Activated CD8-positive, alpha-beta memory T cell treated with anti-CD3 and anti-CD28 coated beads for 48 hours (primary cell): ENCODE results near the gene TSC22D4.
A peak's percentile ranks its signal among the peaks of the same experiment; 100 is the strongest.
"Not testable (repeated sequence)": the region's sequence is repeated elsewhere in the genome, so short reads cannot be mapped to it uniquely, and the experiment has no call there.

Source experiments
- DNase-seq, 3 experiments: peaks; one replicate each; pipeline ENCODE4 v3.0.0-alpha.2; 2020; ENCODE audit warnings: low read depth in 2 of 3, low spot score in 2 of 3

TSC22D4 gene

DNA sequence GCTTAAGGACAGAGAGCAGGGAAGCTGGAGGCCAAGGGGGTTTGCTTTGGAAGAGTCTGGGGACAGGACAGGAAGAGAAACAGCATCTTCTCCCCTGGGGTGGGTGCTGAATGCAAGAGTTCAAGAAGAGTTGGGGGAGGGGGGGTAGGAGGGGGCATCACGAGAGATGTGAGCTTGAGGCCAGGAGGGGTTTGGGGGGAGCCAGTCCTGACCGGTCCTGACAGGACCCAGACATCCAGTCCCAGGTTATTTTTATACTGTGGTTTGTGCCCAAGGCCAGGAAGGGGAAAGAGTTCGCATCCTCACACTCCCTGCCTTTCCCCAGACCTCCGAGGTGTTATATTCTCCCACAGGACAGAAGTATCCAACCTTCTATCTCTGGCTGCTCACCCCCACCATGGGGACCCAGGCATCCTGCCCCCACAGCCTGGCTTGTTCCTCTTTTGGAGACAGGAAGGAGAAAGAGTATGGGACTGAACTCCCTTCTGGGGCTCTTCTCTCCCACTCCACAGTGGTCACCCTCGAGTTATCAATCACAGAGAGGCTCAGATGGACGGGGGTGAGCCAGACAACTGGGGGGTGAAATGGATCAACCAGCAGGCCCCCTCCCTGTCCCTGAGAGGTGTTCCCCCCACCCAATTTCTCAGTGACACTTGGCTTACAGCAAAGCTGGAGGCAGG is 2.8 kb downstream of the TSC22D4 start:
- no peak for DNase-seq

DNA sequence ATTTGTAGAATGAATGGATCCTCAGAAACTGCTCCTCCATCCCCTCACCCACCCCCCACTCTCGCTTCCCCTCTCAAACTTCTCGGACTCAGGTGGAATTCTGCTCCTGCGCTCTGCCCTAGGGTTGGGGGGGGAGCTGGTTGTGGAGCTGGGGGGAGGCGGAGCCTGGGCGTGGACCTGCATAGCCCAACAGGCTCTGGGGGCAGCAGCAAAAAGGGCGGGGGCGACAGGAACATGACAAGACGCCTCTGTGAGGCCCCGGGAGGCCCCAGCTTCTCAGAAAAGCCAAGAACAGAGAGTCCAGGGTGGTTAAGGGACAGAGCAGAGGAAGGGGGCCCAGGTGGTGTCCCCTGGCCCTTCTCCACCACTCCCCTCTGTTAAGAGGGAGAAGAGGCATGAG is 3.5 kb downstream of the TSC22D4 start:
- peak in 1 of 3 experiments; percentile 15 for DNase-seq

DNA sequence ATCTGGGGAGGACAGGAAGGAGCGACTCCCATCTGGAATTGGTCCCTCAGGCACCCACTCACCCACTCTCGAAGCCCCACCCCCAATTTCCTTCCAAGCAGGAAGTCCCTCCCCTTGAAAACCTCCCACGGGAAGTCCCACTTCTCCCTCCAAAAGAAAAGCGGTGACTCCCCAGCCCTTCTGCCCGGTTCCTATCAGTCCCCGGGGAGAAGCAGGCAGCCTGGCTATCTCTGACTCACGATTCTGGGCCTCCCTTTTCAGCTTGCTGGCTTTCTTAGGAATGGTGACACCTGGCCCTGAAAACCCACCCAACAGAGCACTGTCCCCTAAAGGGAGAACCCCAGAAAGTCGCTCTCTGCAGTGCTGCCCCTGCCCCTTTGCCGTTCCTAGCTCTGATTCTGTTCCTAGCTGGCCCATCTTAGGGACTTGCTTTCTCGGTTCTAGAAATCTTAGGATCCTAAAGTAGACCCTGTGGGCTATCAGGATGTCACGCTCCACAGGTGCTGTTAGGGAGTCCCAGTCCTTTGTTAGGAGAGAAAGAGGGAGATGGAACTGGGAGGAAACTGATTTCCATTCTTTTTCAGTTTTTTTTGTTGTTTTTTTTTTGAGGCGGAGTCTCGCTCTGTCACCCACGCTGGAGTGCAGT is 6.0 kb downstream of the TSC22D4 start:
- DNase-seq, result no peak

DNA sequence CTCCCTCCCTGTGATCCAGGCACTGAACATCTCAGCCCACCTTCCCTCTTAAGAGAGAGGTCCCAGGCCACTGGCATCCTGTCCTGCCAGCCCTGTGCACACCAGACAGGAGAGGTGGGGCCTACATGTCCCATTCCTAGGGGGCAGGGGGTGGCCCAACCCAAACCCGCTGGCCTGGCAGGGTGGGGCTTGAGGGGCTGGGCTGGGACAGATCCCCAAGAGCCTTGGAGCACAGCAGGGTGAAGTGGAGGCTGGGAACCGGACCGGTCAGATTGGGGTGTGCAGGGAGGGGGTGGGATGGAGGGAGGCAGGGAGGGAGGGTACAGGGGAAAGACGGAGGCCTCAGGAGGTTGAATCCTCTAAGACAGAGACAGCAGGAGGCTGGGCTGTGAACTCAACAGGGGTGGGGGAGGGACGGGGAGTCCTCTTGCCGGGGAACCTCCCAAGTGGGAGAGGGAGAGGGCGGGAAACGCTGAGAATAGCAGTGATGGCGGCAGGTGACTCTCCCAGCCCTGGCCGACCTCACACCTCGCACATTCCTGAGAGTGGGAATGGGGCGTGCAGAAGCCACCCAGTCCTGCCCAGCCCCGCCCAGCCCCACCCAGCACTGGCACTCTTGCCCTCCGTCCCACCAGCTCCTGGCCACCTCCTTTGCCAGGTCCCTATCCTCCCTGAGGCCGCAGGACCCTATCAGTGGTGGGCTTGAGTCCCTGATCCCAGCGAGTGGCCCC is 6.7 kb downstream of the TSC22D4 start:
- DNase-seq, result no peak

DNA sequence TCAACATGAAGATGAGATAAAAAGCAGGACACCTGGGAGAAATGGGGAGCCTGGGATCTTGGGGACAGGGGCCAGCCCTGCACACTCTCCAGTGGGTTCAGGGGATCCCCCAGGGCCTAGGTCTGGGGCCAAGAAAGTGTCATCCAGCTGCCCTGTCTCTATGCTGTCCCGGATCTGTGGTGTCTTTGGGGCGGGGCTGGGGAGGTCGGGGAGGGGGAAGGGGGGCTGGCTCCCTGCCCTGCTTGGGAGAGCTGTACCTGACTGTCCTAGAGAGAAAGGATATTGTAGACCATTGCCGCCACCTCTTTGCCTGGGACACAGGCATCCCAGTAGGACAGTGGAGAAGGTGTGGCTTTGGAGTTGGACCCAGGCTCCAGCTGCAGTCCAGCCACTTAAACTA is 8.0 kb downstream of the TSC22D4 start:
- DNase-seq, result no peak

DNA sequence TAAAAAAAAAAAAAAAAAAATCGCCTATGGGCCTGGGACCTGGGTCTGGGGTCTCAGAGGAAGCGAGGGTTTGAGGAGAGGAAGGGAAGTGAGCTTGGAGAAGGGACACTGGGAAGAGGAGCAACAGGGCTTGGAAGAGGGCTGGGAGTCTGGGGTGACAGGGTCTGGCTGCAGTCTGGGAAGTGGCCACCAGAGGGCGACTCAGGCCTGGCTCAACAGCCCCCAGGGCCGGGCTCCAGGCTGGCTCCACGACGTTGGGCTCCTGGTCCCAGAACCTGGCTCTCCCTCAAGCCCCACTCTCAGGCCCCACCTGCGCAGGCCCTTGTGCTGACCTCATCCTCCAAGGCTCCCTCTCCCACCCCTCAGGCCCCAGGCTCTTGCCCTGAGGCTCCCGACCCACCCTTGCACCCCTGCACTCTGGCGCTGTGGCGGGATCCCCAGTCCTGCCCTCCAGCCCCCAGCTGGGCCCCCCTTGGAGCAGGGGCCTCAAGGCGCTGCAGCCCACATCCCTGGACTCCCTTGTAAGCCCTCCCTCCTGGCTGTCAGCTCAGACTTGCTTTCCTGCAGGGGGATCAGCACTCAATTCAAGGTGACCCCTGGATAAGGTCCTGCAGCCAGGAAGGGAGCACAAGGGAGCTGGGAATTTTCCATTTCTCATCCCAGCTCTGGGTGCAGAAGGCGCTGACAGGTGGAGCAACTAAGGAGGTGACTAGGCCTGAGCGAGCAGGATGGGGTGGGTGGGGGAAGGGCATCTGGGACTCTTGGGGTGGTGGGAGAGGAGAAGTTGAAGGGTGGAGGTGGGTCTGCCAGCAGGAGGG is 9.6 kb downstream of the TSC22D4 start:
- DNase-seq, result peak; percentile 53 to 87 (median 78)

DNA sequence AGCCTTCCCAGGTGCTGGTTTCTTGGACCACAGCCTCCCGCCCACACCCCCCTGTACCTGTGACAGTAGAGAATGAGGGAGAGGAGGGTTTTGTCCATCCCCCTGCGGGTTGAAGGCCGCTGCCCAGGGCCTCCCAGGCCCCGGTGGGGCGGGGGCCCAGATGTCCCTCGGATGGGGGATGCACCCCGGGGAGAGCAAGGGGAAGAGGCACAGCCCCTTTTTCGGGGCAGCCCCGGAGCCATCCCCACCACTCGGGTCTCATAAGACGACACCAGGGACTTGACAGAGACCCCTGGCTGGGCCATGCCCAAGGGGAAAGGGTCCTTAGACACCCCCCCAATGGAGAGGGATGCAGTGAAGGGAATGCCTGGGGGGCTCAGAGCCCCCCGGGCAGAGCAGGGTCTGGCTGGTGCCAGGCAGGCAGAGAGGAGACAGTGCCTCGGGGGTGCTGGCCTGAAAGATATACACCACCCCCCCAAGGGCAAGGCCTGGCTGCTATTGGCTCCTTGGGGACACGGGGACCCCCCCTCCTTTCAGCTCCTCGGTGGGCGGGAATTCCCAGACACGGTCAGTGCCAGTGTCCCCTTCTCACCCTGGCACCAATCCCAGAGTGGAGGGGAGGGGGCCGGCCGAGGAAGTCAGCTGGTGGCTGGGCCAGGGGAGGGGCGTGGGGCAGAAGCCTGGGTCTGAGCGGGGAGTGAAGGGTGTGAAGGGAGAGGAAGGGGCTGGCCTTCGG is 11.2 kb downstream of the TSC22D4 start:
- no peak for DNase-seq

DNA sequence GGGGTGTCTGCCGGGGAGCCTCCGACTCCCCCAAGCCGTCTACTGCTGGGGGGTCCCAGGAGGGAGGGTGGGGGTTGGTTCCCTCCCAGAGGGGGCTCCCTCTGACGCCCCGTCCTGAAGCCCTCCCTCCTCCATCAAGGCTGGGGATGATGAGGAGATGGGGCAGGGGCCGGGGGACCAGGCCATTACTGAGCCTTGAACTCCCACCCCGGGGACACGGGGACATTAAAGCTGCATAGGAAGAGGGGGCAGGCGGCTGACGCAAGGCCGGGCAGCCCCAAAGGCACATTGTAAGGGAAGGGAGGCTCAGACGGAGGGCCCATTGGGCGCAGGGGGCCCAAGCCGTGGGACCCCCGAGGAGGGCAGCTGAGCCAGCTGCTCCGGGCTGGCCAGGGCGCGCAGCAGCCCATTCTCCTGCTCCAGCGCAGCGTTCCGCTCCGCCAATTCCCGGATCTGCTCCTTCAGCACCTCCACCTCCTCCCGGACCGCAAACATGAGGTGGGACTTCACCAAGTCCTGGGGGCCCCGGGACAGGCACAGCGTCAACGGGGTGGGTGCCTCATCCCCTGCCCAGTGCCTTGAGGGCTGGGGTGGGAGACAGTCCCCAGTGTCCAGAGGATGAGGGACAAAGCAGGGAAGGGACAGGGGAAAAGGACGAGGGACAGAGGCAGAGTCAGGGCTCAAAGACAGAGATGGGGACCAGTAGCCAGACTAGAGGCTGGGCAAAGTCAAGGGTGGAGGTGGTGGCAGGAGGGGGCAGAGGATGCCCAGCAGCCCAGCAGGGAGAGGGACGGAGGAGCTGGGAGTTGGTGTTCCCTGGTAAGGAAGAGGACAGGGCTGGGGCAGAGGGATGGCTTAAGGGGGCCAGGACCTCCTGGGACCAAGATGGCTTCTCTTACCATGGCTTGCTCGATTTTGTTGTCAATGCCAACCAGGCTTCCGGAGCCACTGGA is 12.1 kb downstream of the TSC22D4 start:
- DNase-seq, result no peak

DNA sequence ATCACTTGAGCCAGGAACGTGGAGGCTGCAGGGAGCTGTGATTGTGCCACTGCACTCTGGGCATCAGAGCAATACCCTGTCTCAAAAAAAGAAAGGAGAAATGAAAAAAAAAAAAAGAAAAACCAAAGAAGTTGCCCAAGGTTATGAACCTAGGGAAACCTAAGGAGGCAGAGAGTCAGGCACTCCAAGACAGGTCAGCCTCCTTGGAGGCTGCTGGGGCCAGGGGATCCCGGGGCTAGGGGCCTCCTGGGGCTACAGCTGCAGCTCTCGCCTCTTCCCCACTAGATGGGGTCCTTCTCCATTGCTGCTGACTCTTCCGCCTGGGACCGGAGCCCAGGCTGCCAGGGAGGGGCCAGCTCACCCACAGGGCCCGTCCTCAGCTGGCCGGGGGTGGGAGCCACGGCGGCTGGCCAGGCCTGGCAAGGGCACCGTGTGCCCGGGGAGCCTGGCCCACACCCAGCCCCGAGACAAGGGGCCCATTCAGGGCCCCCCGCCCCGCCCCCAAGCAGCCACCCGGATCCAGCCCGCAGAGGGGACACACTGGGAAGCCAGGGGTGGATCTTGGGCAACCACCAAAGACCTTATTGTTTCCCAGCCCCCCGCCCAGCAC is 13.2 kb downstream of the TSC22D4 start:
- DNase-seq, result no peak

DNA sequence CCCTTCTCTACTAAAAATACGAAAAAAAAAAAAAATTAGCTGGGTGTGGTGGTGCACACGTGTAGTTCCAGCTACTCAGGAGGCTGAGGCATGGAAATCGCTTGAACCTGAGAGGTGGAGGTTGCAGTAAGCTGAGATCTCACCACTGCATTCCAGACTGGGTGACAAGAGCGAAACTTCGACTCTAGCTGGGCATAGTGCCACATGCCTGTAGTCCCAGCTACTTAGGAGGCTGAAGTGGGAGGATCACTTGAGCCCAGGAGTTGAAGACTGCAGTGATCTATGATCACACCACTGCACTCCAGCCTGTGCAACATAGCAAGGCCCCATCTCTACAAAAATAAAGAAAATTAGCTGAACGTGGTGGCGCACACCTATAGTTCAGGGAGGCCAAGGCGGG is 13.7 kb downstream of the TSC22D4 start:
- DNase-seq, result no peak

DNA sequence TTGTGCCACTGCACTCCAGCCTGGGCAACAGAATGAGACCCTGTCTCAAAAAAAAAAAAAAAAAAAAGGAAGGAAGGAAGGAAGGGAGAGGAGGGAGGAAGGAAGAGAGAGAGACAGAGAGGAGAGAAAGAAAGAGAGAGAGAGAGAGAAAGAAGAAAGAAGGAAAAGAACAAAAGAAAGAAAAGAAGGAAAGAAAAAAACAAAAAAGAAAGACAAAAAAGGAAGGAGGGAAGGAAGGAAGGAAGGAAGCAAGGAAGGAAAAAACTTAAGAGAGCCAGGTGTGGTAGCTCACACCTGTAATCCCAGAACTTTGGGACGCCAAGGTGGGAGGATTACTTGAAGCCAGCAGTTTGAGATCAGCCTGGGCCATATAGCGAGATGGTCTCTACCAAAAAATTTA is 14.2 kb downstream of the TSC22D4 start:
- no peak for DNase-seq

DNA sequence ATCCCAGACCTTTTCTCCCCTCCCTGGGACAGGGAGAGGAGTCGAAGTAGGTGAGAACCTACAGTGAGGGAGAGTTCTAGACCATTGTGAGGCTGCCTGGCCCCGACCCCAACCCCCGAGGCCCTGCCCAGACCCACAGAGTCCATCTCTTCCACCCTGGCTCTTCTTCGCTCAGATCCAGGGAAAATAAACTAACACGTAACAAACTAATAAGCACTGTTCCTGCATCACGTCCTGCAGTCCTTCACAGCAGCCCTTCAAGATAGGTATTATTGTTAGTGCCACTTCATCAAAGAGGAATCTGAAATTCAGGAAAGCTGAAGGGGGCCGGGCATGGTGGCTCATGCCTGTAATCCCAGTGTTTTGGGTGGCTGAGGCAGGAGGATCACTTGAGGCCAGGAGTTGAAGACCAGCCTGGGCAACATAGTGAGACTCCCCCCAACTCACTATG is 14.8 kb downstream of the TSC22D4 start, which contains the start of gene SPACDR:
Gene SPACDR, minus strand, starts transcription at position 51 of the 451 bp plus-strand sequence. CDS start 235 bp downstream, outside the sequence.
- DNase-seq, result no peak

DNA sequence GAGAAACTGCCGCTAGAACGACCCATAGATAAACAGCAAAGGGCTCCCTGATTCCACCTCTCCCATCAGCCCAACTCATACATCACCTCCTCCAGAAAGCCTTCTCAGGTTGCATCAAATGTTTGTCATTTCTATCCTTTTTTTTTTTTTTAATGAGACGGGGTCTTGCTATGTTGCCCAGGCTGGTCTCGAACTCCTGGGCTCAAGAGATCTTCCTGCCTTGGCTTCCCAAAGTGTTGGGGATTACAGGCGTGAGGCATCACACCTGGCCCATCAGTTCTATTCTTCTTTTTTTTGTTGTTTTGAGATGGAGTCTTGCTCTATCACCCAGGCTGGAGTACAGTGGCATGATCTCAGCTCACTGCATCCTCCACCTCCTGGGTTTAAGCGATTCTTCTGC is 22.0 kb downstream of the TSC22D4 start:
- no peak for DNase-seq

DNA sequence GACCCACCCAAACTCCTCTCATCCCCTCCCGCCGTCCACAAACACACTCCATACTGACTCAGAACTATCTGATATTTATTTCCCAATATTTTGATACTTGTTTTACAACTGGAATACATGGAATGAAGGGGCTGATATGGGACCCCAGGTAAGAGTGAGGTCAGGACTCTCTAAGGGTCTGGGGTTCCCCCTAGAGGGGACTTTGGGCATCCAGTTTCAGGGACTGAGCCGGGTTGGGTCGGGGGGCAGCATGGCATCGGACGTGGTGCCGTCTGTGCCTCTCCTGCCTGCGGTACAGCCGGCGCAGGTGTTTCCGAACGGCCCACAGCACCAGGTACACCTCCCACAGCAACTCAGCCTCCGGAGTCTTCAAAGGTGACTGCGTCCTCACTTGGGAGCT is 22.5 kb downstream of the TSC22D4 start:
- no peak for DNase-seq

DNA sequence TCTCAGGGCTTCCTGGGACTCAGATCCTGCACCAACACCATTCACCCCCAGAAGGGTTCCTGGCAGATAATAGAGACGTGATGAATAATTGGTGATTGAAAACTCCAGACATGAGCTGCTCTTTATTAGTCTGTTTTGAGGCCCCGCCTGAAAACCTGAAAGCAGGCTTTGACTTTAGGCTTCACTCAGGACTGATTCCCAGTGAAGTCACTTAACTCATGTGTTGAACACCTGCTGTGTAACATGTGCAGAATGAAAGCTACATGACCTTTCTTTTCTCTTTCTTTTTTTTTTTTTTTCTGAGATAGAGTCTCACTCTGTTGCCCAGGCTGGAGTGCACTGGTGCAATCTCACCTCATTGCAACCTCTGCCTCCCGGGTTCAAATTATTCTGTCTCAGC is 23.8 kb downstream of the TSC22D4 start:
- no peak for DNase-seq

DNA sequence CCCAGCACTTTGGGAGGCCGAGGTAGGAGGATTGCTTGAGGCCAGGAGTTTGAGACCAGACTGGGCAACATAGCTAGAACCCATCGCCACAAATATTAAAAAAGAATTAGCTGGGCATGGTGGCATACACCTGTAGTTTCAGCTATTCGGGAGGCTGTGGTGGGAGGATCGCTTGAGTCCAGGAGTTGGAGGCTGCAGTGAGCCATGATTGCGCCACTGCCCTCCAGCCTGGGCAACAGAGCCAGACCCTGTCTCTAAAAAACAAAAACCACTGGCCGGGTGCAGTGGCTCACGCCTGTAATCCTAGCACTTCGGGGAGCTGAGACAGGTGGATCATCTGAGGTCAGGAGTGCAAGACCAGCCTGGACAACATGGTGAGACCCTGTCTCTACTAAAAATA is 25.2 kb downstream of the TSC22D4 start:
- not testable (repeated sequence) for DNase-seq

DNA sequence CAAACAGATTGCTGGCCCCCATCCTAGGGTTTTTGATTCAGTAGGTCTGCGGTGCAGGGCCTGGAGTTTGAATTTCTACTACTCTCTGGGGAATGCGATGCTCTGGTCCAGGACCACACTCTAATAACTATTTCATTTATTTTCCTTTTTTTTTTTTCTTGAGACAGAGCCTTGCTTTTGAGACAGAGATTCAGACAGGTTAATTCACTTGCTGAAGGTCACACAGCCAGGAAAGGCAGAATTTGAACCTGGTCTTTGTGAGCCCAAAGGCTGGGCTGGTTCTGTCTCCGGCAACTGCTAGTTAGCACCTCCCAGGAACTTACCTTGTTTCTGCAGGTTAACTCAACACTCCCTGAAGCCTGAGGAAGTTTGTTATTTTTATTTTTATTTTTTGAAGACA is 26.5 kb downstream of the TSC22D4 start:
- no peak for DNase-seq

DNA sequence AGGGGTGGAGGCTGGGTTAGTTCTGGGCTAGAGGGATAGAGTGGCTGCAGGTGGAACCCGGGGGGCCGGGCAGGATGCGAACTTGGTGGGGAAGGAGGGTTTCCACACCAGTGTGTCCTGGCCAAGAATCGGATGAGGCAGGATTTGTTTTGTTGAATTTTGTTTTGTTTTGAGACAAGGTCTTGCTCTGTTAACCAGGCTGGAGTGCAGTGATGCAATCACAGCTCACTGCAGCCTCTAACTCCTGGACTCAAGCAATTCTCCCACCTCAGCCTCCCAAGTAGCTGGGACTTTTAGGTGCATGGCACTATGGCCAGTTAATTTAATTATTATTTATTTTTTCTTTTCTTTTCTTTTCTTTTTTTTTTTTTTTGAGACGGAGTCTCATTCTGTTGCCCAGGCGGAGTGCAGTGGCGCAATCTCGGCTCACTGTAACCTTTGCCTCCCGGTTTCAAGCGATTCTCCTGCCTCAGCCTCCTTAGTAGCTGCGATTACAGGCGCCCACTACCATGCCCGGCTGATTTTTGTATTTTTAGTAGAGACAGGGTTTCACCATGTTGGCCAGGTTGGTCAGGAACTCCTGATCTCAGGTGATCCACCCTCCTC is 29.7 kb downstream of the TSC22D4 start:
- DNase-seq, result no peak

DNA sequence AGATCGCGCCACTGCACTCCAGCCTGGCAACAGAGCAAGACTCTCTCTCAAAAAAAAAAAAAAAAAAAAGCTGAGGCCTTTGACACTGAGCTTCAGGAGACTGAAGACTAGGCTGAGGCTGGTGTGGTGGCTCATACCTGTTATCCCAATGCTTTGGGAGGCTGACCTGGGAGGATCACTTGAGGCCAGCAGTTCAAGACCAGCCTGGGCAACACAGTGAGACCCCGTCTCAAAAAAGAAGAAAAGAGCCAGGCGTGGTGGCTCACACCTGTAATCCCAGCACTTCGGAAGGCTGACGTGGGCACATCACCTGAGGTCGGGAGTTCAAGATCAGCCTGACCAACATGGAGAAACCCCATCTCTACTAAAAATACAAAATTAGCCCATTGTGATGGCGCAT is 31.7 kb downstream of the TSC22D4 start:
- not testable (repeated sequence) for DNase-seq
